ENCODE data around the gene GPR55.

Gene GPR55

DNA sequence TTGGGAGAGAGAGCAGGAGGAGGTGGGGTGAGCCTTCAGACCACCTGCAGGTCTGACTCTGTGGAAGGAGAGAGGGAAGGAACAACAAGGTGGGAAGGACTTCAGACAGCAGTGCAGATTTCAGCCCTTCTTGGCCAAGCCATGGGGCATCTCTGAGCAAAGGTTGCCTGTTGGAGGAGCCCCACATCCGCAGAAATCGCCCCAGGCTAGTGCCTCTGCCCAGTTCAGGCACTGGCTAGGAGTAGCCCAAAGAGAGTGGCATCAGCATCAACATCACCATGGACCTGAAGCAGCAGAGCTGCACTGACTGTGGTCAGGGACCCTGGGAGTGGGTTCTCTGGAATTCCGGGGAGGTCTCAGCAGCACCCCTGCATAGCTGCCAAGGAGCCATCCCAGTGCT is 10.2 kb downstream of the GPR55 start:
- no peaks in the 10 kb centered on the region for H3K27me3 ChIP-seq (ENCODE audit: insufficient read depth, poor library complexity, severe bottlenecking)
- no peak overlapping the region for H3K27ac ChIP-seq (replicated peaks)
- no peak for TF ChIP-seq SPI1 (IDR thresholded peaks at IDR 0.05; ENCODE audit: borderline replicate concordance, low read depth)
- TF ChIP-seq, protein P1, sequence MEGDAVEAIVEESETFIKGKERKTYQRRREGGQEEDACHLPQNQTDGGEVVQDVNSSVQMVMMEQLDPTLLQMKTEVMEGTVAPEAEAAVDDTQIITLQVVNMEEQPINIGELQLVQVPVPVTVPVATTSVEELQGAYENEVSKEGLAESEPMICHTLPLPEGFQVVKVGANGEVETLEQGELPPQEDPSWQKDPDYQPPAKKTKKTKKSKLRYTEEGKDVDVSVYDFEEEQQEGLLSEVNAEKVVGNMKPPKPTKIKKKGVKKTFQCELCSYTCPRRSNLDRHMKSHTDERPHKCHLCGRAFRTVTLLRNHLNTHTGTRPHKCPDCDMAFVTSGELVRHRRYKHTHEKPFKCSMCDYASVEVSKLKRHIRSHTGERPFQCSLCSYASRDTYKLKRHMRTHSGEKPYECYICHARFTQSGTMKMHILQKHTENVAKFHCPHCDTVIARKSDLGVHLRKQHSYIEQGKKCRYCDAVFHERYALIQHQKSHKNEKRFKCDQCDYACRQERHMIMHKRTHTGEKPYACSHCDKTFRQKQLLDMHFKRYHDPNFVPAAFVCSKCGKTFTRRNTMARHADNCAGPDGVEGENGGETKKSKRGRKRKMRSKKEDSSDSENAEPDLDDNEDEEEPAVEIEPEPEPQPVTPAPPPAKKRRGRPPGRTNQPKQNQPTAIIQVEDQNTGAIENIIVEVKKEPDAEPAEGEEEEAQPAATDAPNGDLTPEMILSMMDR (IDR thresholded peaks at IDR 0.05; ENCODE audit: insufficient read depth, low read length): no peak
- TF ChIP-seq POLR2AphosphoS5 (IDR thresholded peaks at IDR 0.05; ENCODE audit: low read depth): no peak
- DNase-seq (ENCODE audit: low read depth in 1 of 2, low spot score in 1 of 2): no peak
- H3K4me3 ChIP-seq (replicated peaks; ENCODE audit: insufficient read depth, low read length): no peak overlapping the region

- TF ChIP-seq, protein P2, sequence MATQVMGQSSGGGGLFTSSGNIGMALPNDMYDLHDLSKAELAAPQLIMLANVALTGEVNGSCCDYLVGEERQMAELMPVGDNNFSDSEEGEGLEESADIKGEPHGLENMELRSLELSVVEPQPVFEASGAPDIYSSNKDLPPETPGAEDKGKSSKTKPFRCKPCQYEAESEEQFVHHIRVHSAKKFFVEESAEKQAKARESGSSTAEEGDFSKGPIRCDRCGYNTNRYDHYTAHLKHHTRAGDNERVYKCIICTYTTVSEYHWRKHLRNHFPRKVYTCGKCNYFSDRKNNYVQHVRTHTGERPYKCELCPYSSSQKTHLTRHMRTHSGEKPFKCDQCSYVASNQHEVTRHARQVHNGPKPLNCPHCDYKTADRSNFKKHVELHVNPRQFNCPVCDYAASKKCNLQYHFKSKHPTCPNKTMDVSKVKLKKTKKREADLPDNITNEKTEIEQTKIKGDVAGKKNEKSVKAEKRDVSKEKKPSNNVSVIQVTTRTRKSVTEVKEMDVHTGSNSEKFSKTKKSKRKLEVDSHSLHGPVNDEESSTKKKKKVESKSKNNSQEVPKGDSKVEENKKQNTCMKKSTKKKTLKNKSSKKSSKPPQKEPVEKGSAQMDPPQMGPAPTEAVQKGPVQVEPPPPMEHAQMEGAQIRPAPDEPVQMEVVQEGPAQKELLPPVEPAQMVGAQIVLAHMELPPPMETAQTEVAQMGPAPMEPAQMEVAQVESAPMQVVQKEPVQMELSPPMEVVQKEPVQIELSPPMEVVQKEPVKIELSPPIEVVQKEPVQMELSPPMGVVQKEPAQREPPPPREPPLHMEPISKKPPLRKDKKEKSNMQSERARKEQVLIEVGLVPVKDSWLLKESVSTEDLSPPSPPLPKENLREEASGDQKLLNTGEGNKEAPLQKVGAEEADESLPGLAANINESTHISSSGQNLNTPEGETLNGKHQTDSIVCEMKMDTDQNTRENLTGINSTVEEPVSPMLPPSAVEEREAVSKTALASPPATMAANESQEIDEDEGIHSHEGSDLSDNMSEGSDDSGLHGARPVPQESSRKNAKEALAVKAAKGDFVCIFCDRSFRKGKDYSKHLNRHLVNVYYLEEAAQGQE (IDR thresholded peaks at IDR 0.05; ENCODE audit: insufficient replicate concordance, low read depth): no peak
- TF ChIP-seq GABPA (IDR thresholded peaks at IDR 0.05; ENCODE audit: low read depth) (no peak), POLR2AphosphoS5 (IDR thresholded peaks at IDR 0.05; ENCODE audit: low read depth) (no peak), SPI1 (IDR thresholded peaks at IDR 0.05; ENCODE audit: borderline replicate concordance, low read depth) (peak; percentile 49; the same call in 1 of the 2 replicates)
- TF ChIP-seq, protein P1 (IDR thresholded peaks at IDR 0.05; ENCODE audit: insufficient read depth, low read length): peak; percentile 50
- peak in 1 of 2 experiments; percentile 79 for DNase-seq (ENCODE audit: low read depth in 1 of 2, low spot score in 1 of 2)
- H3K4me3 ChIP-seq (replicated peaks; ENCODE audit: insufficient read depth, low read length): no peak overlapping the region
- H3K27ac ChIP-seq (replicated peaks): no peak overlapping the region
- H3K27me3 ChIP-seq (ENCODE audit: insufficient read depth, poor library complexity, severe bottlenecking): no peaks in the 10 kb centered on the region
Measured at GRCh38 chr2:230913406-230914143, 11.5 kb downstream of the GPR55 start.

DNA sequence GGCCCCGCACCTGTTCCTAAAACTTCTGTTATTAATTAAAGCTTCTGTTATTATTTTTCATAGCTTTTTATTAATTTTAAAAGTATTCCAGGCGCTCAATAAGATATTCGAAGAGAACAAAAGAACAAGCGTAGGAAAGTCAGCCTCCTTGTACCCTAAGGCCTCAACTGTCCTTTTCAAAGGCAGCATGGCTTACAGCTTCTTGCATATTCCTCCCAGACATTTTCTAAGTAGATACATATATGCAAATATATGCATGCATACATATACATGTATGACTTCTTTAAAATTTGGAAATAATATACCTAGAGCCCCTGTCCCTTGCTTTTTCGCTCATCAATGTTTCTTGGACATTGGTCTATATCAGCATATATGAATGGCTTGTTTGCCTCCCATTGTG is 12.3 kb downstream of the GPR55 start:
- H3K27me3 ChIP-seq (ENCODE audit: insufficient read depth, poor library complexity, severe bottlenecking): no peaks in the 10 kb centered on the region

More for the DNA sequence above, 12.3 kb downstream of the GPR55 start:
- no peak overlapping the region for H3K4me3 ChIP-seq (replicated peaks; ENCODE audit: insufficient read depth, low read length)
- no peak overlapping the region for H3K27ac ChIP-seq (replicated peaks)
- no peak for DNase-seq (ENCODE audit: low read depth in 1 of 2, low spot score in 1 of 2)
- TF ChIP-seq GABPA (IDR thresholded peaks at IDR 0.05; ENCODE audit: low read depth) (no peak), POLR2AphosphoS5 (IDR thresholded peaks at IDR 0.05; ENCODE audit: low read depth) (no peak), SPI1 (IDR thresholded peaks at IDR 0.05; ENCODE audit: borderline replicate concordance, low read depth) (no peak)
- TF ChIP-seq, protein P2 (IDR thresholded peaks at IDR 0.05; ENCODE audit: insufficient replicate concordance, low read depth): no peak
- TF ChIP-seq, protein P1 (IDR thresholded peaks at IDR 0.05; ENCODE audit: insufficient read depth, low read length): no peak

All from HL-60 (cell line).